HepG2 (cell line): ENCODE data around the gene DNAAF9. TPM values are rescaled to one million over a fixed set of nuclear protein-coding genes. Genes with fewer than 3 reads are reported as not detected.

Experiments used
- CREB1 ChIP-seq, 2 experiments: fragments of 450-650 bp in 1 of 2; IDR thresholded peaks; 2 replicates each; pipeline ENCODE4 v1.6.1; 2016 to 2017; ENCODE audit warnings: control low read depth in 1 of 2, mild to moderate bottlenecking in 1 of 2, missing compliant biosample characterization in 1 of 2, missing genetic modification characterization in 1 of 2
- ETV6 ChIP-seq: sonication (generic); formaldehyde crosslinking; conservative IDR thresholded peaks from 2 replicates; pipeline ENCODE4 v1.4.0; 2020; ENCODE audit warnings: missing genetic modification reagents
- HIVEP1 ChIP-seq: sonication (generic); formaldehyde crosslinking; IDR thresholded peaks from 2 replicates; pipeline ENCODE4 v1.4.0; 2020; ENCODE audit warnings: mild to moderate bottlenecking, missing genetic modification reagents
- IRF2 ChIP-seq: IDR thresholded peaks from 2 replicates; pipeline ENCODE4 v1.6.1; 2018; ENCODE audit warnings: missing genetic modification reagents, missing compliant biosample characterization
- KAT7 ChIP-seq: IDR thresholded peaks from 2 replicates; pipeline ENCODE4 v1.6.1; 2018; ENCODE audit warnings: borderline replicate concordance, missing compliant biosample characterization
- RFX1 ChIP-seq: fragments of 450-650 bp; IDR thresholded peaks from 2 replicates; pipeline ENCODE4 v1.6.1; 2017
- SIN3A ChIP-seq: IDR thresholded peaks from 2 replicates; pipeline ENCODE4 v1.6.1; 2011; ENCODE audit warnings: low read depth, mild to moderate bottlenecking, control low read depth, low read length, borderline replicate concordance
- SNAI1 ChIP-seq: sonication (generic); formaldehyde crosslinking; IDR thresholded peaks from 2 replicates; pipeline ENCODE4 v1.5.0; 2020; ENCODE audit warnings: mild to moderate bottlenecking, missing genetic modification reagents, borderline replicate concordance
- TBP ChIP-seq: sonication (generic); formaldehyde crosslinking; IDR thresholded peaks from 2 replicates; pipeline ENCODE4 v1.5.0; 2020; ENCODE audit warnings: missing genetic modification reagents
- ZNF558 ChIP-seq: sonication (generic); formaldehyde crosslinking; IDR thresholded peaks from 2 replicates; pipeline ENCODE4 v1.9.0; 2022; ENCODE audit warnings: mild to moderate bottlenecking, missing genetic modification reagents, borderline replicate concordance
- ZNF670 ChIP-seq: sonication (generic); formaldehyde crosslinking; IDR thresholded peaks from 2 replicates; pipeline ENCODE4 v1.8.0; 2022; ENCODE audit warnings: mild to moderate bottlenecking, missing genetic modification reagents, borderline replicate concordance
- ZNF773 ChIP-seq: sonication (generic); formaldehyde crosslinking; IDR thresholded peaks from 2 replicates; pipeline ENCODE4 v1.4.0; 2020; ENCODE audit warnings: missing genetic modification reagents, borderline replicate concordance
- polyA plus RNA-seq, 8 experiments: library from polyadenylated mRNA; depleted of rRNA in 3 of 8; stranded (reverse) in 7 of 8; unstranded in 1 of 8; fragments of >200 nt; fragmentation: Illumina TruSeq in 4 of 8; extraction: Trizol in 4 of 8; gene quantifications; 2 replicates each; pipeline versions ENCODE4 v1.2.1 to v1.2.3, GENCODE V29; 2011 to 2016; ENCODE audit warnings: low read depth in 4 of 8, missing spikeins in 1 of 8, mixed read lengths in 1 of 8; ENCODE audit not compliant: insufficient read depth in 1 of 8
- total RNA-seq, 5 experiments: library from RNA; depleted of rRNA; stranded (reverse); fragments of >200 nt; fragmentation: Illumina TruSeq; extraction: Trizol; gene quantifications; 2 replicates each; pipeline ENCODE4 v1.2.3, GENCODE V29; 2016; ENCODE audit warnings: low read depth in 1 of 5
- TF ChIP-seq, protein P1 (sequence below): sonication (generic); formaldehyde crosslinking; IDR thresholded peaks from 2 replicates; pipeline ENCODE4 v1.8.0; 2022; ENCODE audit warnings: missing genetic modification reagents, mild to moderate bottlenecking, inconsistent platforms, borderline replicate concordance
- TF ChIP-seq, protein P2 (sequence below): sonication (generic); formaldehyde crosslinking; IDR thresholded peaks from 2 replicates; pipeline ENCODE4 v1.4.0; 2020; ENCODE audit warnings: missing genetic modification reagents
- TF ChIP-seq, protein P3 (sequence below): sonication (generic); formaldehyde crosslinking; IDR thresholded peaks from 2 replicates; pipeline ENCODE4 v1.5.1; 2020; ENCODE audit warnings: missing genetic modification reagents, mild to moderate bottlenecking, borderline replicate concordance
- TF ChIP-seq, protein P4 (sequence below): sonication (generic); formaldehyde crosslinking; IDR thresholded peaks from 2 replicates; pipeline ENCODE4 v1.4.0; 2020; ENCODE audit warnings: missing genetic modification reagents
- TF ChIP-seq, protein P5 (sequence below): sonication (generic); formaldehyde crosslinking; IDR thresholded peaks from 2 replicates; pipeline ENCODE4 v1.4.0; 2020; ENCODE audit warnings: missing genetic modification reagents
- TF ChIP-seq, protein P6 (sequence below): sonication (generic); formaldehyde crosslinking; IDR thresholded peaks from 2 replicates; pipeline ENCODE4 v1.5.0; 2020; ENCODE audit warnings: missing genetic modification reagents, mild to moderate bottlenecking, borderline replicate concordance

DNAAF9 gene
- total and polyA plus RNA-seq, 2 of the 13 experiments (the other 11 are each of a cell fraction or from before 2014, with no cell fraction given), result 10.5 to 14.9 TPM

DNA sequence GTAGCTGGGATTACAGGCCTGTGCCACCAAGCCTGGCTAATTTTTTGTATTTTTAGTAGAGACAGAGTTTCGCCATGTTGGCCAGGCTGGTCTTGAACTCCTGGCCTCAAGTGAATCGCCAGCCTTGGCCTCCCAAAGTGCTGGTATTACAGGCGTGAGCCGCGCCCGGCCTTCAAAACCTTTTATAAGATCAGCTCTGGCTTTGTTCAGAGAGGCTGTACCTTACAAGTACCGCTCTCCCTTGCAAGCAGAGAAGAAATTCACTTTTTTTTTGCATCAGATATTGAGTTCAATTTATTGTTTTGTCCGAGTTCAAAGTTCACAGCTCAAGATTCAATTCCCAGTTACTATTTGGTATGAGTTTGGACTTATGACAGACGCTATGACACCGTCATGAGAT is 1.9 kb upstream of the DNAAF9 start (continued):
- TF ChIP-seq, protein P1, sequence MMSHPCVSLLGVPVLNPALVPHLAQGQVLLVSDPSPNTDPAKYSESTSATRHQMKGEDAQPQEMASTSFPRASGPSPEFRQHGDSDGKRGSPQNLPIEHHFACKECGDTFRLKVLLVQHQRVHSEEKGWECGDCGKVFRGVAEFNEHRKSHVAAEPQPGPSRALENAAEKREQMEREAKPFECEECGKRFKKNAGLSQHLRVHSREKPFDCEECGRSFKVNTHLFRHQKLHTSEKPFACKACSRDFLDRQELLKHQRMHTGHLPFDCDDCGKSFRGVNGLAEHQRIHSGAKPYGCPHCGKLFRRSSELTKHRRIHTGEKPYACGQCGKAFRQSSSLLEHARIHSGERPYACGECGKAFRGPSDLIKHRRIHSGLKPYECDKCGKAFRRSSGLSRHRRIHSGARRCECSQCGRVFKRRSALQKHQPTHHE, result no peak
- TF ChIP-seq SNAI1 (CRISPR knock-in tag) (0 out of 2 replicates have a peak, but pooled peaks have one; percentile 12), ZNF773 (CRISPR knock-in tag) (no peak), ZNF558 (CRISPR knock-in tag) (0 out of 2 replicates have a peak, but pooled peaks have one; percentile 31), TBP (0 out of 2 replicates have a peak, but pooled peaks have one; percentile 33), IRF2 (no peak), SIN3A (no peak), ZNF670 (CRISPR knock-in tag) (no peak), KAT7 (peak; percentile 6; the same call in 1 of the 2 replicates), RFX1 (no peak), CREB1 (IDR thresholded peaks at IDR 0.05) (peak; percentile 53), CREB1 (CRISPR knock-in tag; IDR thresholded peaks at IDR 0.05) (no peak), HIVEP1 (CRISPR knock-in tag) (0 out of 2 replicates have a peak, but pooled peaks have one; percentile 12), ETV6 (CRISPR knock-in tag) (0 out of 2 replicates have a peak, but pooled peaks have one; percentile 4)
- TF ChIP-seq, protein P2, sequence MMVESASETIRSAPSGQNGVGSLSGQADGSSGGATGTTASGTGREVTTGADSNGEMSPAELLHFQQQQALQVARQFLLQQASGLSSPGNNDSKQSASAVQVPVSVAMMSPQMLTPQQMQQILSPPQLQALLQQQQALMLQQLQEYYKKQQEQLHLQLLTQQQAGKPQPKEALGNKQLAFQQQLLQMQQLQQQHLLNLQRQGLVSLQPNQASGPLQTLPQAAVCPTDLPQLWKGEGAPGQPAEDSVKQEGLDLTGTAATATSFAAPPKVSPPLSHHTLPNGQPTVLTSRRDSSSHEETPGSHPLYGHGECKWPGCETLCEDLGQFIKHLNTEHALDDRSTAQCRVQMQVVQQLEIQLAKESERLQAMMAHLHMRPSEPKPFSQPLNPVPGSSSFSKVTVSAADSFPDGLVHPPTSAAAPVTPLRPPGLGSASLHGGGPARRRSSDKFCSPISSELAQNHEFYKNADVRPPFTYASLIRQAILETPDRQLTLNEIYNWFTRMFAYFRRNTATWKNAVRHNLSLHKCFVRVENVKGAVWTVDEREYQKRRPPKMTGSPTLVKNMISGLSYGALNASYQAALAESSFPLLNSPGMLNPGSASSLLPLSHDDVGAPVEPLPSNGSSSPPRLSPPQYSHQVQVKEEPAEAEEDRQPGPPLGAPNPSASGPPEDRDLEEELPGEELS (CRISPR knock-in tag), result no peak
- TF ChIP-seq, protein P3, sequence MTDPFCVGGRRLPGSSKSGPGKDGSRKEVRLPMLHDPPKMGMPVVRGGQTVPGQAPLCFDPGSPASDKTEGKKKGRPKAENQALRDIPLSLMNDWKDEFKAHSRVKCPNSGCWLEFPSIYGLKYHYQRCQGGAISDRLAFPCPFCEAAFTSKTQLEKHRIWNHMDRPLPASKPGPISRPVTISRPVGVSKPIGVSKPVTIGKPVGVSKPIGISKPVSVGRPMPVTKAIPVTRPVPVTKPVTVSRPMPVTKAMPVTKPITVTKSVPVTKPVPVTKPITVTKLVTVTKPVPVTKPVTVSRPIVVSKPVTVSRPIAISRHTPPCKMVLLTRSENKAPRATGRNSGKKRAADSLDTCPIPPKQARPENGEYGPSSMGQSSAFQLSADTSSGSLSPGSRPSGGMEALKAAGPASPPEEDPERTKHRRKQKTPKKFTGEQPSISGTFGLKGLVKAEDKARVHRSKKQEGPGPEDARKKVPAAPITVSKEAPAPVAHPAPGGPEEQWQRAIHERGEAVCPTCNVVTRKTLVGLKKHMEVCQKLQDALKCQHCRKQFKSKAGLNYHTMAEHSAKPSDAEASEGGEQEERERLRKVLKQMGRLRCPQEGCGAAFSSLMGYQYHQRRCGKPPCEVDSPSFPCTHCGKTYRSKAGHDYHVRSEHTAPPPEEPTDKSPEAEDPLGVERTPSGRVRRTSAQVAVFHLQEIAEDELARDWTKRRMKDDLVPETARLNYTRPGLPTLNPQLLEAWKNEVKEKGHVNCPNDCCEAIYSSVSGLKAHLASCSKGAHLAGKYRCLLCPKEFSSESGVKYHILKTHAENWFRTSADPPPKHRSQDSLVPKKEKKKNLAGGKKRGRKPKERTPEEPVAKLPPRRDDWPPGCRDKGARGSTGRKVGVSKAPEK, result no peak
- TF ChIP-seq, protein P4, sequence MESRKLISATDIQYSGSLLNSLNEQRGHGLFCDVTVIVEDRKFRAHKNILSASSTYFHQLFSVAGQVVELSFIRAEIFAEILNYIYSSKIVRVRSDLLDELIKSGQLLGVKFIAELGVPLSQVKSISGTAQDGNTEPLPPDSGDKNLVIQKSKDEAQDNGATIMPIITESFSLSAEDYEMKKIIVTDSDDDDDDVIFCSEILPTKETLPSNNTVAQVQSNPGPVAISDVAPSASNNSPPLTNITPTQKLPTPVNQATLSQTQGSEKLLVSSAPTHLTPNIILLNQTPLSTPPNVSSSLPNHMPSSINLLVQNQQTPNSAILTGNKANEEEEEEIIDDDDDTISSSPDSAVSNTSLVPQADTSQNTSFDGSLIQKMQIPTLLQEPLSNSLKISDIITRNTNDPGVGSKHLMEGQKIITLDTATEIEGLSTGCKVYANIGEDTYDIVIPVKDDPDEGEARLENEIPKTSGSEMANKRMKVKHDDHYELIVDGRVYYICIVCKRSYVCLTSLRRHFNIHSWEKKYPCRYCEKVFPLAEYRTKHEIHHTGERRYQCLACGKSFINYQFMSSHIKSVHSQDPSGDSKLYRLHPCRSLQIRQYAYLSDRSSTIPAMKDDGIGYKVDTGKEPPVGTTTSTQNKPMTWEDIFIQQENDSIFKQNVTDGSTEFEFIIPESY (CRISPR knock-in tag), result 0 out of 2 replicates have a peak, but pooled peaks have one; percentile 30
- TF ChIP-seq, protein P5, sequence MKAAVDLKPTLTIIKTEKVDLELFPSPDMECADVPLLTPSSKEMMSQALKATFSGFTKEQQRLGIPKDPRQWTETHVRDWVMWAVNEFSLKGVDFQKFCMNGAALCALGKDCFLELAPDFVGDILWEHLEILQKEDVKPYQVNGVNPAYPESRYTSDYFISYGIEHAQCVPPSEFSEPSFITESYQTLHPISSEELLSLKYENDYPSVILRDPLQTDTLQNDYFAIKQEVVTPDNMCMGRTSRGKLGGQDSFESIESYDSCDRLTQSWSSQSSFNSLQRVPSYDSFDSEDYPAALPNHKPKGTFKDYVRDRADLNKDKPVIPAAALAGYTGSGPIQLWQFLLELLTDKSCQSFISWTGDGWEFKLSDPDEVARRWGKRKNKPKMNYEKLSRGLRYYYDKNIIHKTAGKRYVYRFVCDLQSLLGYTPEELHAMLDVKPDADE (CRISPR knock-in tag), result 0 out of 2 replicates have a peak, but pooled peaks have one; percentile 12
- TF ChIP-seq, protein P6, sequence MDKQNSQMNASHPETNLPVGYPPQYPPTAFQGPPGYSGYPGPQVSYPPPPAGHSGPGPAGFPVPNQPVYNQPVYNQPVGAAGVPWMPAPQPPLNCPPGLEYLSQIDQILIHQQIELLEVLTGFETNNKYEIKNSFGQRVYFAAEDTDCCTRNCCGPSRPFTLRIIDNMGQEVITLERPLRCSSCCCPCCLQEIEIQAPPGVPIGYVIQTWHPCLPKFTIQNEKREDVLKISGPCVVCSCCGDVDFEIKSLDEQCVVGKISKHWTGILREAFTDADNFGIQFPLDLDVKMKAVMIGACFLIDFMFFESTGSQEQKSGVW (CRISPR knock-in tag), result 0 out of 2 replicates have a peak, but pooled peaks have one; percentile 45
